Left lobe of liver (tissue), 2 donors: ENCODE measurements around the gene CALY. TPM values are rescaled to one million over a fixed set of nuclear protein-coding genes. Genes with fewer than 3 reads are reported as not detected.

Experiments used
- ATAC-seq: fragments of 200-7000 bp; cut with Tn5 transposase; one replicate; pipeline ENCODE4 v1.9.1; 2020; ENCODE audit warnings: mild to moderate bottlenecking, moderate library complexity
- DNase-seq: peaks from one replicate; pipeline ENCODE4 v3.0.0-alpha.2; 2020; ENCODE audit warnings: low spot score
- total RNA-seq: library from RNA; stranded (reverse); gene quantifications from one replicate; pipeline ENCODE4 v1.2.1, GENCODE V29; 2021
- donor health status: DM: no; HTN: no; CAD: no; lungs with moderate emphysema.
- donor health status: DM: no; HTN: yes; CAD: no.

CALY gene
- total RNA-seq, 1 donor from 2014 or later: 0.45 TPM

DNA sequence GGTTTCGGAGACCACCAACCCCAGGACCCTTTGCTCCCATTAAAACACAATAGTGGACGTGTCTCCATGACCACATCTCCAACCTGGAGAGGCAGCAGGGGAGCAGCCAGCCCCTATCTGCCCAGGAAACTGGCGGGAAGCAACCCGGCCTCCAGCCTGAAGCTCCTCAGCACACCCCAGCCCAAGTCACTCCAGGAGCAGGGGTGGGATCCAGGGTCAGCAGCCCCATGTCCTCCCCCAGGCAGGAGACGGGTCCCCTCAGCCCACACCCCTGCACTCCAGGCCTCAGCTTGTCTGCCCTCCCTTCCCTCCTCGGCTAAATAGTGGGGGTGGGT lies 60.6 kb downstream of the CALY start:
- ATAC-seq: no peak
- no peak for DNase-seq

DNA sequence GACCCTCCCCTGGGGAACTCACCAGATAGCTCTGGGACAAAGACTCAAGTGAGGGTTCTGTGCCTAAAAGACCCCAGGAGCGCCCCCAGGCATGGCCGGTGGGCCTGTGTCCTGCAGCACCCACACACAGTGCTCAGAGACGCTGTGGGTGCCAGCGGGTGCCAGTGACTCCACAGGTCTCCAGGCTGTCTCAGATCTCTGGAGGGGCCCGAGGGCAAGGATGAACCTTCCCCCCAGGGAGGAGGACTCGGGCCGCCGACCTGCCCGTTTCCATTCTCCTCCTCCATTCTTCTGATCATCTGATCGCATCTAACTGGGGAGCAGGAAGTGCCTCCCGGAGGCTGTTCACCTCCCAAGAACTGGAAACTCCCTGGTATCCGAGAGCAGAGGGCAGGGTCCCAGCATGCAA lies 61.0 kb downstream of the CALY start:
- no peak for DNase-seq
- ATAC-seq: no peak

DNA sequence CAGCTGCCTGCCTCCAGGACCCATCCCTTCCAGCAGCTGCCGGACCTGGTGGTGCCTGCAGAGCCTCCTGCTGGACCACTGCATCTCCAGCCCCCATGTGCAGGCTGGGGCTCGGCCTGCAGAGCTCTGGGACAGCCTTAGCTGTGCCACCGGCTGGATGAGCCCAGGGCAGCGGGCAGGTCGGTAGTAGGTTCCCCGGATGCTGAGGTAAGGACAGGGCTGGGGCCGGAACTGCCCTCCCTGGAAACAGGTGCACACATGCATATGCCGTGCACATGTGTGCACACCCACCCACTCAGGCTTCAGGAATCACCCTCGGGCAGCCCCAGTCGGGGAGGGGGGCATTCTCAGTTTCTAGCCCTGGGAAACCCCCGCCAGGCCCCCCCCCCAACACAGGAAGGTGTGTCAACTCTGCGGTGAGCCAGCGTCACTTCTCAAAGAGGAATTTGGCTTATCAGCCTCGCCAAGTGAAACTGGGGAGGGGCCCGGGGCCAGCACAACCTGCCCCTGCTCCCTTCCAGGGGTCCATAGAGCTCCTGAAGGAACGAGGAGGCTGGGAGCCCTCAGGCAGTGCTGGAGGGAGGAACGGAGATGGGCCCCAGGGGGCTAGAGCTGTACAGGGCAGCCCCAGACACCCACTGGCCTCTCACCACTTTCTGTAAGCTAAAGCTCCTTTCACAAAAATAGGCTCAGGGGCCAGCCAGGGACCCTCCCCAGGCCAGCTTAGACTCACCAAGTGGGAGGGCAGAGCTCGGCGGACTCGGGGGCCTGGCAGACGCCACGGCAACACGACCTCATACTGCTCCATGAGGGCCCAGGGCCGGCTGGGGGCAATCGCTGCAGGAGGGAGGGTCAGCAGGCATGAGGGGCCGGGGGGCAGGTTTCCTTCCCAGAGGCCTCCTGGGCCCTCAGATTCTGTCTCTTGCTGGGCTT lies 61.7 kb downstream of the CALY start:
- ATAC-seq (no peak), DNase-seq (no peak)

Other genes with a start within 250 kb of the CALY start
- gene ADGRA1, start 249.0 kb downstream of the CALY start, total RNA-seq: 0.83 TPM
- gene KNDC1, start 176.7 kb downstream of the CALY start, total RNA-seq: 8.5 TPM
- not detected for gene UTF1, start 106.7 kb downstream of the CALY start, total RNA-seq
- gene VENTX, start 99.0 kb downstream of the CALY start, total RNA-seq: 0.15 TPM
- 7.4 TPM for gene ADAM8, start 60.0 kb downstream of the CALY start, total RNA-seq
- 25.7 TPM for gene TUBGCP2, start 28.0 kb downstream of the CALY start, total RNA-seq
- 30.2 TPM for gene ZNF511, start 28.0 kb downstream of the CALY start, total RNA-seq
- gene PRAP1, start 10.5 kb upstream of the CALY start, total RNA-seq: 275 TPM
- gene FUOM, start 21.1 kb upstream of the CALY start, total RNA-seq: 177 TPM
- gene ECHS1, start 36.5 kb upstream of the CALY start, total RNA-seq: 764 TPM
- gene PAOX, start 42.4 kb upstream of the CALY start, total RNA-seq: 18.0 TPM
- gene MTG1, start 57.3 kb upstream of the CALY start, total RNA-seq: 47.3 TPM
- gene SPRN, start 87.7 kb upstream of the CALY start, total RNA-seq: 0.18 TPM
- gene SCART1, start 117.0 kb upstream of the CALY start, total RNA-seq: 0.53 TPM
- 3,844 TPM for gene CYP2E1, start 190.5 kb upstream of the CALY start, total RNA-seq
- gene SYCE1, start 228.7 kb upstream of the CALY start, total RNA-seq: 2.4 TPM